T47D (cell line): ENCODE results near the gene KRI1.

Experiments used
- DNase-seq, 2 experiments: peaks; one replicate each; pipeline versions ENCODE4 v3.0.0 to v3.0.0-alpha.2; 2011 to 2012; ENCODE audit warnings: low read depth in 1 of 2, low spot score in 1 of 2
- JUND ChIP-seq: IDR thresholded peaks from 2 replicates; pipeline ENCODE4 v1.6.1; 2012; ENCODE audit warnings: low read depth
- in situ Hi-C: cut with HindIII; loops from 2 replicates; pipeline ENCODE4 v1.10.0; 2016; ENCODE audit warnings: low sequenced_read_pairs, low pct_unique_long_range_greater_than_20kb

The KRI1 gene

GRCh38 chr19:10517760-10518443 lies 47.9 kb downstream of the KRI1 start:
- no peak for TF ChIP-seq JUND
- no peak for DNase-seq
- in situ Hi-C loops: no loop called here

DNA sequence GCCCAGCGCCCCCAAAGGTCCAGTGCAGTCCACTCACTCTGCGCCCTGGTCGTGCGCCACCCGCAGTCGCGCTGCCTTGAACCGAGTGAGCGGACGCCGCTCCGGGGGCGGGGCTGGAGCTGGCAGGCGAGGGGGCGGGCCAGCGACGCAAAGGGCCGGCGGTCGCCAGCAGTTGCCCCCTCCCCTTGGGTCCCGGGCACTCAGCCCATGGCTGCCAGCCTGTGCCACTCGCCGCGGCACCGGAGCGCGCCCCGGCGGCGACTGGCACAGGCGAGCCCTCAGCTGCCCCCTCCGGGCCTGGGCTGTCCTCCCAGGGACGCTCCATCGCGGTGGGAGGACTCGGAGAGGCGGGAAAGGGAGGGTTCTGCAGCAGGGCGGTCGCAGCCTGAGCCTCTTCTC lies 48.5 kb downstream of the KRI1 start, which contains the start of gene S1PR5:
S1PR5 (minus strand) TSS at position 87 of the 399 bp plus-strand sequence. CDS start 2,436 bp downstream, outside the sequence.
- no peak for TF ChIP-seq JUND
- in situ Hi-C loops: no loop called here
- peak in 1 of 2 experiments; percentile 58 for DNase-seq

- TF ChIP-seq JUND: no peak
- no peak for DNase-seq
- in situ Hi-C loops: no loop called here
These were observed 49.0 kb downstream of the KRI1 start for GRCh38 chr19:10516671-10517286.

DNA sequence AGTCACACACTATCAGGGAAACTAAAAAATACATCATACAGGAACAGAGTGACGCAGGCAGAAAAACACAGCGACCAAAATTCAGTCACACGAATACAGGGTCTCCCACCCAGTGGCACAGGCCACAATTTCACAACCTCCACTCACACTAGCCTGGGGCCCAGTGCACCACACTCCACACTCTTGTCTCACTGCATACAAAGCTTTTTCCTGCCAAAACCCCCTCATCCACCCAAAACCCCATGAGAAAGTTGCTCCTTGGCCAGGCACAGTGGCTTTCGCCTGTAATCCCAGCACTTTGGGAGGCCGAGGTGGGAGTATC lies 49.8 kb downstream of the KRI1 start:
- no peak for DNase-seq
- in situ Hi-C loops: no loop called here

GRCh38 chr19:10514211-10515145 lies 51.3 kb downstream of the KRI1 start:
- TF ChIP-seq JUND: no peak
- in situ Hi-C loops: no loop called here
- DNase-seq: no peak

More for the DNA sequence above, 49.8 kb downstream of the KRI1 start:
- no peak for TF ChIP-seq JUND

- in situ Hi-C loops: no loop called here
- no peak for TF ChIP-seq JUND
- no peak for DNase-seq
These were observed 52.6 kb downstream of the KRI1 start for GRCh38 chr19:10513223-10513622.

- in situ Hi-C loops: no loop called here
- DNase-seq: no peak
- no peak for TF ChIP-seq JUND
These were observed 55.5 kb downstream of the KRI1 start for GRCh38 chr19:10510301-10510802.

- in situ Hi-C loops: no loop called here
- no peak for TF ChIP-seq JUND
- no peak for DNase-seq
These were observed 57.1 kb downstream of the KRI1 start for GRCh38 chr19:10508707-10509106.

DNA sequence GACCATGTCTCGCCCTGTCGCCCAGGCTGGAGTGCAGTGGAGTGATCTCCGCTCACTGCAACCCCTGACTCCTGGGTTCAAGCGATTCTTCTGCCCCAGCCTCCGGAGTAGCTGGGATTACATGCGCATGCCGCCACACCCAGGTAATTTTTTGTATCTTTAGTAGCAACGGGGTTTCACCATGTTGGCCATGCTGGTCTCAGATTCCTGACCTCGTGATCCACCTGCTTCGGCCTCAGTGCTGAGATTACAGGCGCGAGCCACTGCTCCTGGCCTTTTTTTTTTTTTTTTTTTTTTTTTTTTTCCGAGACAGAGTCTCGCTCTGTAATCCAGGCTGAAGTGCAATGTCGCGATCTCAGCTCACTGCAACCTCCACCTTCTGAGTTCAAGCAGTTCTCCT lies 57.8 kb downstream of the KRI1 start:
- DNase-seq: no peak
- TF ChIP-seq JUND: no peak
- in situ Hi-C loops: no loop called here

DNA sequence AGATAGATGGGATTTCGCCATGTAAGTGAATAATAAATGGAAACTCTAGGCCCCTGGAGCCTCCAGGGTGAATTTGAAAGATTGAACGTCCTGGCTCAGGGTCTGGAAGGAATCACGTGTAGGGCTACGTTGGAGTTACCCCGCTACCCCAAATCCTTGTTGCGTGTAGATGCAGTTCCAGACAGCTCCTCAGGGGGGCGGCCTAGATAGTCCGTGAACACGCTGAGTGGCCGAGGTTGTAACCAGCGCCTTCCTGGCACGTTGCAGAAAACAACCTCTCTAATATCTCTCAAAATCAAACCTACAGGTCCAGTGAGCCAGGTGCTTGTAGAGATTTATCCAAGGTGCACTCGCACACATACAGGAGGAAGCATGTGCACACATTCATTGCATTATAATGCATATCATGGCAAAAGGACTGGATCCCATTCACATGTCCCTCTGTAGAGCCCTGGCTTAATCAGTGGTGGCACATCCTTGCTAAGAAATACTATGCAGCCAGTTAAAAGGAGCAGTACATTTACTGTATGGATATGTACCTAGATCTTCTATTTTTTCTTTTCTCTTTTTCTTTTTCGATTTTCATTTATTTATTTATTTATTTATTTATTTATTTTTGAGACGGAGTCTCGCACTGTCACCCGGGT lies 60.1 kb downstream of the KRI1 start:
- in situ Hi-C loops: no loop called here
- no peak for TF ChIP-seq JUND
- DNase-seq: peak in 1 of 2 experiments; percentile 76
